Liver (tissue), 3 donors: ENCODE data around the gene PDZD8.

ENCODE experiments used
- CTCF ChIP-seq: fragments of 150-350 bp; IDR thresholded peaks from 2 replicates; pipeline ENCODE4 v1.5.1; 2017; ENCODE audit warnings: improper control_type of control experiment, low read depth, low read length; ENCODE audit not compliant: missing input control
- FOXA1 ChIP-seq: IDR thresholded peaks from 2 replicates; pipeline ENCODE4 v1.6.1; 2016; ENCODE audit warnings: antibody characterized with exemption
- GABPA ChIP-seq, 2 donors: IDR thresholded peaks in 1 of 2; conservative IDR thresholded peaks in 1 of 2; 2 replicates each; pipeline ENCODE4 v1.6.1; 2016; ENCODE audit warnings: antibody characterized with exemption in 2 of 2, mild to moderate bottlenecking in 1 of 2, moderate library complexity in 1 of 2
- JUND ChIP-seq, 2 donors: IDR thresholded peaks; 2 replicates each; pipeline ENCODE4 v1.6.1; 2016; ENCODE audit warnings: antibody characterized with exemption in 2 of 2
- RAD21 ChIP-seq, 2 donors: IDR thresholded peaks; 2 replicates each; pipeline ENCODE4 v1.6.1; 2016; ENCODE audit warnings: antibody characterized with exemption in 2 of 2, mild to moderate bottlenecking in 2 of 2
- REST ChIP-seq: IDR thresholded peaks from 2 replicates; pipeline ENCODE4 v1.6.1; 2016; ENCODE audit warnings: antibody characterized with exemption, mild to moderate bottlenecking
- SP1 ChIP-seq: IDR thresholded peaks from 2 replicates; pipeline ENCODE4 v1.6.1; 2018; ENCODE audit warnings: antibody characterized with exemption, mild to moderate bottlenecking
- YY1 ChIP-seq: IDR thresholded peaks from 2 replicates; pipeline ENCODE4 v1.6.1; 2016; ENCODE audit warnings: antibody characterized with exemption, mild to moderate bottlenecking
- donor health status: healthy.
- donor health status: healthy.

- TF ChIP-seq CTCF (no peak), YY1 (no peak), REST (no peak), GABPA (IDR thresholded peaks at IDR 0.05 in 1 of 2, conservative IDR thresholded peaks at IDR 0.05 in 1 of 2) (no peak), FOXA1 (no peak), SP1 (no peak), JUND (IDR thresholded peaks at IDR 0.05) (no peak), RAD21 (IDR thresholded peaks at IDR 0.05) (no peak)
Measured at GRCh38 chr10:117277675-117278074, 97.6 kb downstream of the PDZD8 start.
